K562 (cell line): Measurements from ENCODE around the gene SYNPR. TPM values are rescaled to one million over a fixed set of nuclear protein-coding genes. Genes with fewer than 3 reads are reported as not detected.

ENCODE experiments used
- ATAC-seq: fragments of 200-7000 bp; cut with Tn5 transposase; 3 replicates; pipeline ENCODE4 v1.9.1; 2020; ENCODE audit warnings: moderate library complexity
- BruUV-seq: library from RNA; stranded (reverse); fragments of 400-500 nt; replicated peaks from 2 replicates; lab custom pipeline; 2021; lab: Mats Ljungman, UMichigan
- CTCF ChIA-PET: fragments of 300-600 bp; formaldehyde crosslinking; extraction: SDS; loops from one replicate; lab custom pipeline; 2021; ENCODE audit warnings: low intra/inter-chr PET ratio; lab: Yijun Ruan, JAX
- POLR2A ChIA-PET: fragments of 300-600, 350-650 bp; sonication (Branson Sonifier 250); formaldehyde crosslinking; extraction: SDS; loops from one replicate; lab custom pipeline; 2021; ENCODE audit warnings: antibody characterized with exemption, inconsistent platforms; lab: Yijun Ruan, JAX
- DNase-seq, 4 experiments: peaks; one replicate each; pipeline versions ENCODE4 v3.0.0 to v3.0.0-alpha.2; 2011 to 2018; ENCODE audit warnings: low spot score in 3 of 4, mixed read lengths in 3 of 4; ENCODE audit errors: extremely low read depth in 1 of 4
- FAIRE-seq: peaks from 2 replicates; lab custom pipeline; 2011; peaks lifted over from hg19 to GRCh38; lab: Jason Lieb, UNC
- H2AFZ ChIP-seq: 2 replicates; pipeline ENCODE4 v1.6.0; 2011; ENCODE audit warnings: low read depth, low read length, control low read depth, inconsistent platforms
- H3K27ac ChIP-seq: fragments of 200-600 bp; 3 replicates; pipeline ENCODE4 v1.8.0; 2011; ENCODE audit warnings: low read depth, mild to moderate bottlenecking, control low read depth, inconsistent platforms, low read length, moderate library complexity, mixed read lengths; ENCODE audit errors: extremely low read depth
- H3K27me3 ChIP-seq, 2 experiments: fragments of 300-600 bp in 1 of 2; 2 replicates in 1 of 2; 3 replicates in 1 of 2; pipeline versions ENCODE4 v1.6.0 to v1.8.0; 2011; ENCODE audit warnings: inconsistent platforms in 2 of 2, low read length in 2 of 2, mild to moderate bottlenecking in 1 of 2, mixed read lengths in 1 of 2, moderate library complexity in 1 of 2; ENCODE audit not compliant: control insufficient read depth in 2 of 2, insufficient read depth in 2 of 2
- H3K36me3 ChIP-seq: fragments of 300-600 bp; 3 replicates; pipeline ENCODE4 v1.8.0; 2011; ENCODE audit warnings: mild to moderate bottlenecking, low read length, inconsistent platforms; ENCODE audit not compliant: control insufficient read depth, insufficient read depth
- H3K4me1 ChIP-seq, 2 experiments: fragments of 200-600 bp in 1 of 2; replicated peaks in 1 of 2; 2 replicates in 1 of 2; 3 replicates in 1 of 2; pipeline versions ENCODE4 v1.5.1 to v1.8.0; 2011; ENCODE audit warnings: inconsistent platforms in 2 of 2, low read length in 2 of 2, mild to moderate bottlenecking in 1 of 2, mixed read lengths in 1 of 2, moderate library complexity in 1 of 2; ENCODE audit not compliant: control insufficient read depth in 2 of 2, insufficient read depth in 2 of 2
- H3K4me2 ChIP-seq: 2 replicates; pipeline ENCODE4 v1.6.1; 2011; ENCODE audit warnings: low read length, control low read depth, inconsistent platforms, mixed read lengths; ENCODE audit not compliant: insufficient read depth
- H3K4me3 ChIP-seq: fragments of 200-600 bp; sonication (generic), shearing (Covaris generic); 2 replicates; pipeline ENCODE4 v1.5.1; 2016; ENCODE audit warnings: control low read depth, inconsistent platforms
- H3K79me2 ChIP-seq: fragments of 200-600 bp; 3 replicates; pipeline ENCODE4 v1.8.0; 2011; ENCODE audit warnings: low read length, inconsistent platforms; ENCODE audit not compliant: control insufficient read depth, insufficient read depth
- H3K9ac ChIP-seq, 2 experiments: 2 replicates each; pipeline versions ENCODE4 v1.6.0 to v1.6.1; 2011; ENCODE audit warnings: low read depth in 2 of 2, low read length in 2 of 2, control low read depth in 1 of 2, inconsistent platforms in 1 of 2, mild to moderate bottlenecking in 1 of 2, mixed read lengths in 1 of 2; ENCODE audit not compliant: insufficient read depth in 1 of 2
- H3K9me1 ChIP-seq: one replicate; pipeline ENCODE4 v1.6.0; 2011; ENCODE audit warnings: inconsistent platforms, mild to moderate bottlenecking, low read length, moderate library complexity; ENCODE audit not compliant: control insufficient read depth, insufficient read depth
- H3K9me3 ChIP-seq: replicated peaks from 2 replicates; pipeline ENCODE4 v1.5.1; 2011; ENCODE audit warnings: low read depth, low read length, inconsistent platforms; ENCODE audit not compliant: control insufficient read depth, insufficient read depth
- H4K20me1 ChIP-seq: replicated peaks from 2 replicates; pipeline ENCODE4 v1.6.1; 2011; ENCODE audit warnings: low read length, inconsistent platforms, mixed read lengths; ENCODE audit not compliant: control insufficient read depth, insufficient read depth
- EGR1 ChIP-seq: fragments of 450-650 bp; conservative IDR thresholded peaks from 2 replicates; pipeline ENCODE4 v1.6.1; 2017; ENCODE audit warnings: mild to moderate bottlenecking
- MGA ChIP-seq: fragments of 450-650 bp; IDR thresholded peaks from 2 replicates; pipeline ENCODE4 v1.6.1; 2016; ENCODE audit warnings: mild to moderate bottlenecking, moderate library complexity
- POLR2A ChIP-seq: fragments of 450-650 bp; conservative IDR thresholded peaks from 2 replicates; pipeline ENCODE4 v1.6.1; 2016
- SRSF9 ChIP-seq: fragments of 200-400 bp; formaldehyde crosslinking; IDR thresholded peaks from 2 replicates; pipeline ENCODE4 v1.6.1; 2017; ENCODE audit warnings: low read depth, low read length, borderline replicate concordance
- ZNF696 ChIP-seq: fragments of 250-450 bp; sonication (Bioruptor Pico); conservative IDR thresholded peaks from 2 replicates; pipeline ENCODE4 v1.4.0; 2020; ENCODE audit warnings: mild to moderate bottlenecking, moderate library complexity
- WGBS: fragments of 100-300 bp; shearing (Covaris generic); methylation state at CpG from one replicate; pipeline ENCODE4 v1.1.6; 2016; ENCODE audit warnings: low coverage, mixed read lengths; ENCODE audit not compliant: insufficient coverage; ENCODE audit errors: missing lambda C conversion rate; 5-methylcytosine and 5-hydroxymethylcytosine counted together
- in situ Hi-C: fragments of 300-500 bp; cut with MboI; formaldehyde crosslinking; loops from 4 replicates; pipeline ENCODE4 v1.15.0; 2018; ENCODE audit warnings: inconsistent platforms, mixed read lengths
- intact Hi-C: fragments of 100-400 bp; cut with micrococcal nuclease; formaldehyde crosslinking; loops from 2 replicates; pipeline ENCODE4 v1.14.2; 2022
- polyA plus RNA-seq, 8 experiments: library from polyadenylated mRNA; depleted of rRNA in 4 of 8; stranded (reverse) in 5 of 8; unstranded in 3 of 8; fragments of >200 nt; fragmentation: Nextera tagmentation in 2 of 8; fragmentation: Illumina TruSeq in 1 of 8; extraction: Ambion mirVana in 2 of 8; extraction: Trizol in 1 of 8; gene quantifications; 2 replicates each; pipeline versions ENCODE4 v1.2.1 to v1.2.3, GENCODE V29; 2011 to 2014; ENCODE audit warnings: inconsistent platforms in 1 of 8, missing spikeins in 1 of 8
- total RNA-seq, 7 experiments: library from RNA; depleted of rRNA in 6 of 7; stranded (reverse); fragments of >200 nt in 6 of 7; fragmentation: Illumina TruSeq in 2 of 7; extraction: Trizol in 2 of 7; gene quantifications; 2 replicates each; pipeline versions ENCODE4 v1.2.1 to v1.2.3, GENCODE V29; 2011 to 2021; ENCODE audit warnings: low replicate concordance in 1 of 7

SYNPR gene
- total and polyA plus RNA-seq, 9 of the 15 experiments (the other 6 are each of a cell fraction or from before 2014, with no cell fraction given): not detected

DNA sequence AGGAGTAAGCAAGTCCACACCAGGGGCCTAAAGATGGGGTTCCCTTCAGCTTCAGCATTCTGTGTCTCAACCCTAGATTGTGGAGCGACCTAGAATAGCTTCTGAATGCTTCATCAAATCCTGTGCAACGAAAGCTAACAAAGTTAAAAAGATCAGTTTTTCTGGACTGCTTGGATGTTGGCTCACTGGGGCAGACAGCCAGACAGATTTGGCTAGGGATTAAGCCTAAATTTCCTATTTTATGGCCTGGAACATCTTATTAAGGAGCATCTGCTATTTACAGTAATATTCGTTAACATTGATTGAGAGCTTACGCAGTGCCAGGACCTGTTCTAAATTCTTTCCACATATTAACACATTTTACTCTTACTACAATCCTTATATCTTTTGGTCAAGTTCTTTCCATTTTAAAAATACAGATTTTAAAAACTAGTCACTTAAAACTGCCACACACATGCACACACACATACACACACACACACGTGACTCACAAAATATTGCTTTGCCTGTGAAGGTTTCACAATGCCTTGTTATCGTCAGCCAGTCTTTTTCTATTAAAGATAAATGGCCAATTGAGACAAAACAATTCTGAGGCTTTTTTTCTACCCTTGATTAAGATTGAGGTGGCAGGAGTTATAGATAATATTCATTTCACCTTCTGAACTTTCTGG, 201.0 kb downstream of the SYNPR start:
- H4K20me1 ChIP-seq: no peaks in the 10 kb centered on the region
- H3K36me3 ChIP-seq: no peaks in the 10 kb centered on the region
- H3K9me1 ChIP-seq: no peaks in the 10 kb centered on the region
- no peak overlapping the region for H3K9ac ChIP-seq
- intact Hi-C loops: no loop called here
- no peaks in the 10 kb centered on the region for H3K79me2 ChIP-seq
- H3K27me3 ChIP-seq: no peaks in the 10 kb centered on the region
- H3K9me3 ChIP-seq: no peaks in the 10 kb centered on the region
- CTCF ChIA-PET: no interaction called here
- FAIRE-seq (no peak), DNase-seq (no peak), ATAC-seq (no peak)
- H3K4me2 ChIP-seq: no peak overlapping the region
- no TSS peak for BruUV-seq
- POLR2A ChIA-PET: no interaction called here
- TF ChIP-seq POLR2A: no peak
- TF ChIP-seq ZNF696 (CRISPR knock-in tag): no peak
- H3K4me3 ChIP-seq: no peak overlapping the region
- no peak overlapping the region for H2AFZ ChIP-seq
- in situ Hi-C loops: no loop called here
- 7% methylated on average over 6 of the region's 6 CpGs for WGBS
- H3K4me1 ChIP-seq: no peaks in the 10 kb centered on the region
- no peak overlapping the region for H3K27ac ChIP-seq

DNA sequence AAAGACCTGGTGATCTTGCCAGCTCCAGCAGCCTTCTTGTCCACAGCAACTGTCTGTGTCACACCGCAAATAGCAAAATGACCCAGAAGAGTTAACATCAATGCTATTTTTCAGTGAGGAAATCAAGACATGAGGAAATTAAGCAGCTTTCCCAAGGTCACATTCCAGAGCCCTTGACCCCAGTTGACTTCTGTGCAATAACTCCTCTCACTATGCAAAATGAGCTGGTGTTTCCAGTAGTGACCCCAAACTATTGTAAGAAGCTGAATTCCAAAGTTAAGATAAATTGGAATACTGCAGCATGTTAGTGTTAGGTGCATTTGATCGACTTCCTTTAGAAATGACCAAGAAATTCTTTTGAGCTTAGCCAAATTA, 201.5 kb downstream of the SYNPR start:
- 0% methylated on average over 2 of the region's 2 CpGs for WGBS
- in situ Hi-C loops: no loop called here
- DNase-seq (no peak), ATAC-seq (no peak), FAIRE-seq (no peak)
- Histone ChIP-seq H2AFZ (no peak overlapping the region), H4K20me1 (no peaks in the 10 kb centered on the region), H3K36me3 (no peaks in the 10 kb centered on the region), H3K27me3 (no peaks in the 10 kb centered on the region), H3K4me1 (no peaks in the 10 kb centered on the region), H3K4me3 (no peak overlapping the region), H3K9me1 (no peaks in the 10 kb centered on the region), H3K9me3 (no peaks in the 10 kb centered on the region), H3K79me2 (no peaks in the 10 kb centered on the region), H3K9ac (no peak overlapping the region), H3K4me2 (no peak overlapping the region), H3K27ac (no peak overlapping the region)
- intact Hi-C loops: no loop called here
- BruUV-seq: no TSS peak
- ChIA-PET CTCF (no interaction called here), POLR2A (no interaction called here)
- no peak for TF ChIP-seq SRSF9
- TF ChIP-seq MGA: no peak
- TF ChIP-seq EGR1: no peak
